IMR-90 (cell line): ENCODE data around the gene SERPINA5. TPM values are rescaled to one million over a fixed set of nuclear protein-coding genes. Genes with fewer than 3 reads are reported as not detected.

Experiments used
- ATAC-seq: fragments of 200-7000 bp; cut with Tn5 transposase; 2 replicates; pipeline ENCODE4 v1.9.1; 2020; ENCODE audit warnings: low read depth, mild to moderate bottlenecking, moderate library complexity
- BruUV-seq: library from RNA; stranded (reverse); fragments of 400-500 nt; replicated peaks from 2 replicates; lab custom pipeline; 2021; lab: Mats Ljungman, UMichigan
- CTCF ChIA-PET: fragments of 300-600 bp; formaldehyde crosslinking; extraction: SDS; loops from one replicate; lab custom pipeline; 2021; ENCODE audit warnings: antibody characterized with exemption; lab: Yijun Ruan, JAX
- POLR2A ChIA-PET: fragments of 300-600 bp; sonication (Branson Sonifier 250); formaldehyde crosslinking; loops from one replicate; lab custom pipeline; 2022; ENCODE audit warnings: antibody characterized with exemption; ENCODE audit not compliant: unreplicated experiment; lab: Charles Lee
- DNase-seq: peaks from one replicate; pipeline ENCODE4 v3.0.0; 2013
- H2AFZ ChIP-seq: replicated peaks from 2 replicates; pipeline ENCODE3; 2013; ENCODE audit warnings: low read length, mild to moderate bottlenecking; ENCODE audit not compliant: poor library complexity
- H2AK5ac ChIP-seq: 2 replicates; pipeline ENCODE4 v1.6.1; 2013; ENCODE audit warnings: low read depth, low read length, inconsistent platforms
- H2AK9ac ChIP-seq: replicated peaks from 2 replicates; pipeline ENCODE3; 2013; ENCODE audit warnings: mild to moderate bottlenecking, low read depth, low read length, moderate library complexity; ENCODE audit not compliant: poor library complexity
- H2BK120ac ChIP-seq: 2 replicates; pipeline ENCODE4 v1.6.1; 2013; ENCODE audit warnings: low read depth, low read length, inconsistent platforms
- H2BK15ac ChIP-seq: 3 replicates; pipeline ENCODE4 v1.6.1; 2013; ENCODE audit warnings: low read depth, low read length, inconsistent platforms
- H2BK20ac ChIP-seq: 2 replicates; pipeline ENCODE4 v1.6.1; 2013; ENCODE audit warnings: low read depth, mild to moderate bottlenecking, inconsistent platforms, low read length, moderate library complexity
- H2BK5ac ChIP-seq: 2 replicates; pipeline ENCODE4 v1.6.1; 2013; ENCODE audit warnings: mild to moderate bottlenecking, low read depth, low read length, inconsistent platforms; ENCODE audit not compliant: poor library complexity, severe bottlenecking
- H3K14ac ChIP-seq: replicated peaks from 2 replicates; pipeline ENCODE4 v1.6.1; 2013; ENCODE audit warnings: low read depth, low read length, inconsistent platforms
- H3K18ac ChIP-seq: 2 replicates; pipeline ENCODE4 v1.6.1; 2013; ENCODE audit warnings: low read depth, low read length, control low read depth
- H3K23ac ChIP-seq: 2 replicates; pipeline ENCODE4 v1.6.1; 2013; ENCODE audit warnings: low read depth, low read length, inconsistent platforms
- H3K27ac ChIP-seq: 2 replicates; pipeline ENCODE4 v1.5.1; 2013; ENCODE audit warnings: mild to moderate bottlenecking, control low read depth, low read length; ENCODE audit not compliant: insufficient read depth
- H3K27me3 ChIP-seq: 2 replicates; pipeline ENCODE4 v1.6.1; 2013; ENCODE audit warnings: low read length; ENCODE audit not compliant: control insufficient read depth, insufficient read depth
- H3K36me3 ChIP-seq: 2 replicates; pipeline ENCODE4 v1.6.1; 2013; ENCODE audit warnings: low read length, mixed read lengths; ENCODE audit not compliant: control insufficient read depth, insufficient read depth
- H3K4ac ChIP-seq: 2 replicates; pipeline ENCODE4 v1.6.1; 2013; ENCODE audit warnings: low read depth, low read length, inconsistent platforms
- H3K4me1 ChIP-seq: 2 replicates; pipeline ENCODE4 v1.6.1; 2013; ENCODE audit warnings: low read length, mixed read lengths; ENCODE audit not compliant: control insufficient read depth, insufficient read depth
- H3K4me2 ChIP-seq: 2 replicates; pipeline ENCODE4 v1.6.1; 2013; ENCODE audit warnings: low read depth, mild to moderate bottlenecking, control low read depth, low read length, moderate library complexity
- H3K4me3 ChIP-seq: 2 replicates; pipeline ENCODE4 v1.5.1; 2013; ENCODE audit warnings: low read depth, mild to moderate bottlenecking, control low read depth, low read length, moderate library complexity; ENCODE audit not compliant: insufficient read depth
- H3K56ac ChIP-seq: 2 replicates; pipeline ENCODE4 v1.6.1; 2013; ENCODE audit warnings: low read length, inconsistent platforms; ENCODE audit not compliant: insufficient read depth; ENCODE audit errors: extremely low read depth
- H3K79me1 ChIP-seq, 2 experiments: 2 replicates each; pipeline ENCODE4 v1.6.1; 2013; ENCODE audit warnings: low read length in 2 of 2, inconsistent platforms in 1 of 2, low read depth in 1 of 2
- H3K9ac ChIP-seq: 2 replicates; pipeline ENCODE4 v1.6.1; 2013; ENCODE audit warnings: low read depth, low read length, control low read depth
- H3K9me1 ChIP-seq: 2 replicates; pipeline ENCODE4 v1.6.1; 2013; ENCODE audit warnings: low read length, inconsistent platforms; ENCODE audit not compliant: insufficient read depth
- H3K9me3 ChIP-seq: 2 replicates; pipeline ENCODE4 v1.6.1; 2013; ENCODE audit warnings: low read length; ENCODE audit not compliant: control insufficient read depth, insufficient read depth
- H4K20me1 ChIP-seq: 2 replicates; pipeline ENCODE4 v1.6.1; 2013; ENCODE audit warnings: low read length, inconsistent platforms; ENCODE audit not compliant: insufficient read depth
- H4K5ac ChIP-seq: 2 replicates; pipeline ENCODE4 v1.6.1; 2013; ENCODE audit warnings: mild to moderate bottlenecking, low read depth, low read length, control low read depth
- H4K8ac ChIP-seq, 2 experiments: 2 replicates each; pipeline ENCODE4 v1.6.1; 2013; ENCODE audit warnings: low read depth in 2 of 2, low read length in 2 of 2, control low read depth in 1 of 2, inconsistent platforms in 1 of 2
- H4K91ac ChIP-seq: 2 replicates; pipeline ENCODE4 v1.6.1; 2013; ENCODE audit warnings: low read depth, low read length, inconsistent platforms; ENCODE audit not compliant: insufficient read depth
- MAFK ChIP-seq: IDR thresholded peaks from 2 replicates; pipeline ENCODE4 v1.6.1; 2012; ENCODE audit warnings: low read depth, low read length, improper control_type of control experiment
- MAZ ChIP-seq: IDR thresholded peaks from 2 replicates; pipeline ENCODE4 v1.6.1; 2012; ENCODE audit warnings: low read depth, mild to moderate bottlenecking, low read length, improper control_type of control experiment, moderate library complexity, borderline replicate concordance
- RCOR1 ChIP-seq: IDR thresholded peaks from 2 replicates; pipeline ENCODE4 v1.6.1; 2012; ENCODE audit warnings: mild to moderate bottlenecking, low read length, improper control_type of control experiment; ENCODE audit not compliant: insufficient replicate concordance
- RFX5 ChIP-seq: IDR thresholded peaks from 2 replicates; pipeline ENCODE4 v1.8.0; 2012; ENCODE audit warnings: low read depth, mild to moderate bottlenecking, low read length, moderate library complexity
- WGBS, 2 experiments: methylation state at CpG; one replicate each; pipeline versions ENCODE4 v1.1.5 to v1.1.7; 2013; ENCODE audit warnings: missing lambda C conversion rate in 2 of 2; ENCODE audit not compliant: insufficient read length in 1 of 2; ENCODE audit errors: extremely low coverage in 2 of 2; 5-methylcytosine and 5-hydroxymethylcytosine counted together
- dilution Hi-C: fragments of 300-500 bp; cut with HindIII; formaldehyde crosslinking; loops from one replicate; pipeline ENCODE4 v1.14.3; 2018; ENCODE audit warnings: low sequenced_read_pairs; ENCODE audit not compliant: unreplicated experiment
- in situ Hi-C: fragments of 300-500 bp; cut with MboI; formaldehyde crosslinking; loops from 3 replicates; pipeline ENCODE4 v1.14.3; 2019; ENCODE audit warnings: low sequenced_read_pairs, inconsistent platforms, mixed read lengths
- intact Hi-C: fragments of 100-400 bp; cut with micrococcal nuclease; formaldehyde crosslinking; loops from 2 replicates; pipeline ENCODE4 v1.10.0; 2022
- polyA plus RNA-seq, 3 experiments: library from polyadenylated mRNA; depleted of rRNA; stranded (reverse); fragments of >200 nt; gene quantifications; 2 replicates each; pipeline ENCODE4 v1.2.3, GENCODE V29; 2012; ENCODE audit warnings: low replicate concordance in 1 of 3
- total RNA-seq: library from RNA; depleted of rRNA; stranded (reverse); fragments of >200 nt; gene quantifications from 2 replicates; pipeline ENCODE4 v1.2.3, GENCODE V29; 2012
- TF ChIP-seq, protein P1 (sequence below): fragments of 150-350 bp; IDR thresholded peaks from 2 replicates; pipeline ENCODE4 v1.6.1; 2017; ENCODE audit warnings: mild to moderate bottlenecking, antibody characterized with exemption, low read length, low read depth
- TF ChIP-seq, protein P2 (sequence below): fragments of 150-350 bp; IDR thresholded peaks from 2 replicates; pipeline ENCODE4 v1.6.1; 2016; ENCODE audit warnings: low read depth, mild to moderate bottlenecking, low read length, moderate library complexity, borderline replicate concordance

The SERPINA5 gene
- total and polyA plus RNA-seq, 2 of the 4 experiments (the other 2 are of a cell fraction), result not detected

DNA sequence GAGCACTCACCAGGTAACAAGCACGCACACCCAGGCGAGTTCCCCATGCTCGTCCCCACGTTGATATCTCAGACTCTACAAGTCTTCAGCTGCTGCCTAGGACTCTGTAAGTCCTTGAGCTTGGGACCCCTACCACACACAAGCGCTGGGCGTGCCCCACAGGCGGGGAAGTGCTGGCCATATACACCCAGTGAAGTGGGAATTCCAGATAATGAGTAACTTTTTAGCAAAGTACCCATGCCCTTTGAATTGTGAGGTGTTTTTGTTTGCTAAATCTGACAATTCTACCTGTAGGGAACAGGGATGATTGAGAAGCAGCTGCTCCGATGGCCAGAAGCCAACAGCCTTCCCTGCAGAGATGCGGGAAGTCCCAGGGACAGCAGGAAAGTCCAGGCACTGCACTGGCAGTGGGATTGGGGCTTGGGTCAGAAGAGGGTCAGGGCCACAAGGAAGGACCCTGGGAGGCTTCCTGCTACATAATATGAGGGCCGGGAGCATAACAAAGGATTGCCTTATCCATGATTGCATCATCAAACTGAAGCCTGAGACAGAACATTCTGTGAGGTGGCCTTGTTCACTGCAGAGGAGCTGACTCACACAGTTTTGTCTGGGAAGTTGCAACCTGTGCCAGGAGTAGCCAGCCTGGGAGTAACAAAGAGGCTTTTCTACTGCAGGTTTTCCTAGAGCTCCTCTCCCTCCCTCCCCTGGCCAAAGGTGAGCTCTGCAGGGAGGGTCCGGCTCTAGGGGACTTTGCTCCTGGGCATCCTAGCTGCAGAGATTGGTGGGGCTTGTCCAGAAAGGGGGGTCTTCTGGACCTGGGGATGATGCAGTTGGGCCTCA is 17.8 kb downstream of the SERPINA5 start (continued):
- TF ChIP-seq, protein P1, sequence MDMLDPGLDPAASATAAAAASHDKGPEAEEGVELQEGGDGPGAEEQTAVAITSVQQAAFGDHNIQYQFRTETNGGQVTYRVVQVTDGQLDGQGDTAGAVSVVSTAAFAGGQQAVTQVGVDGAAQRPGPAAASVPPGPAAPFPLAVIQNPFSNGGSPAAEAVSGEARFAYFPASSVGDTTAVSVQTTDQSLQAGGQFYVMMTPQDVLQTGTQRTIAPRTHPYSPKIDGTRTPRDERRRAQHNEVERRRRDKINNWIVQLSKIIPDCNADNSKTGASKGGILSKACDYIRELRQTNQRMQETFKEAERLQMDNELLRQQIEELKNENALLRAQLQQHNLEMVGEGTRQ, result no peak

DNA sequence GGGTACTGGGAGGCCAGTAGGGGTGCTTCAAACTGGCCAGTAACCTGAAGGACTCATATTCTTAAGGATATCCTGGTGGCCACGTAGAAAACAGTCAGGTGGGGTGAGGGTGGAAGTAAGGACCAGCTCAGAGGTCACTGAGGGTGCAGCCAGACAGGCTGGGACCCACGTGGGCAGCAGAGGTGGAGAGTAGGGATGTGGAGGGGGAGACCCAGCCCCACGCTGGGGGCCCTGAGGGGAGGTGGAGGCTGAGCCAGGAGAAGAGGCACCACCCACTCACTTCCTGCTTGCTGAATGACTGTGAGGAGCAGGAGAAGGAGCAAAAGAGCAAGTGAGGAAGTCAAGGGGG is 18.4 kb downstream of the SERPINA5 start:
- intact Hi-C loops, result loop anchor here (5.0 kb wide), 2 partner anchors 68 to 933 kb away; no protein-coding TSS in a partner anchor
- Histone ChIP-seq H4K5ac (no peak overlapping the region), H3K14ac (no peak overlapping the region), H2BK5ac (peak overlapping the region; percentile 25), H3K4me1 (peaks cover 20% of the 10 kb centered on the region), H2BK15ac (peak overlapping the region; percentile 23; the same call in 1 of the 3 replicates), H2BK20ac (peak overlapping the region; percentile 29; the same call in 1 of the 2 replicates), H2BK120ac (peak overlapping the region; percentile 37; the same call in 1 of the 2 replicates), H3K9me1 (peaks cover 7% of the 10 kb centered on the region; the same call in 1 of the 2 replicates), H3K9ac (no peak overlapping the region), H2AFZ (peak overlapping the region; percentile 21), H3K4me3 (no peak overlapping the region), H3K79me1 (no peaks in the 10 kb centered on the region), H3K4ac (no peak overlapping the region; the same call in 1 of the 2 replicates), H4K20me1 (no peaks in the 10 kb centered on the region), H4K91ac (peak overlapping the region; percentile 42; the same call in 1 of the 2 replicates), H3K23ac (no peak overlapping the region), H3K9me3 (no peaks in the 10 kb centered on the region), H3K27me3 (no peaks in the 10 kb centered on the region; the same call in 1 of the 2 replicates), H3K27ac (no peak overlapping the region), H3K4me2 (no peak overlapping the region), H2AK9ac (peak overlapping the region; percentile 62), H3K56ac (no peak overlapping the region), H4K8ac (peak overlapping the region in 1 of 2 experiments; percentile 5; a peak in 1 of 4 replicates), H3K18ac (no peak overlapping the region), H2AK5ac (peak overlapping the region; percentile 20; the same call in 1 of the 2 replicates), H3K36me3 (no peaks in the 10 kb centered on the region)
- in situ Hi-C loops, result no loop called here
- POLR2A ChIA-PET, result no interaction called here
- CTCF ChIA-PET, result interaction anchor here (0.6 kb wide), 1 partner anchor 696 kb away, joined by 3 read pairs; no protein-coding TSS in a partner anchor
- no CpG with 5 or more reads among the region's 3 CpGs for WGBS, 2 experiments
- no peak for DNase-seq
- dilution Hi-C loops, result no loop called here
- no peak for ATAC-seq
- no peak for TF ChIP-seq RCOR1
- TF ChIP-seq MAZ, result no peak
- TF ChIP-seq MAFK, result no peak
- TF ChIP-seq, protein P2, sequence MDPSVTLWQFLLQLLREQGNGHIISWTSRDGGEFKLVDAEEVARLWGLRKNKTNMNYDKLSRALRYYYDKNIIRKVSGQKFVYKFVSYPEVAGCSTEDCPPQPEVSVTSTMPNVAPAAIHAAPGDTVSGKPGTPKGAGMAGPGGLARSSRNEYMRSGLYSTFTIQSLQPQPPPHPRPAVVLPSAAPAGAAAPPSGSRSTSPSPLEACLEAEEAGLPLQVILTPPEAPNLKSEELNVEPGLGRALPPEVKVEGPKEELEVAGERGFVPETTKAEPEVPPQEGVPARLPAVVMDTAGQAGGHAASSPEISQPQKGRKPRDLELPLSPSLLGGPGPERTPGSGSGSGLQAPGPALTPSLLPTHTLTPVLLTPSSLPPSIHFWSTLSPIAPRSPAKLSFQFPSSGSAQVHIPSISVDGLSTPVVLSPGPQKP, result no peak
- TF ChIP-seq RFX5, result no peak
- no TSS peak for BruUV-seq
